Cerebellar nuclear complex (tissue), 1 donor: Measurements from ENCODE around the gene UBAP1L.
"Not testable (repeated sequence)": the region's sequence is repeated elsewhere in the genome, so short reads cannot be mapped to it uniquely, and the experiment has no call there.

Source experiments
- DNase-seq, 2 experiments: peaks; one replicate each; lab custom pipeline; 2025; lab: John Stamatoyannopoulos, UW

Gene UBAP1L

GRCh38 chr15:65083262-65083701, 31.7 kb downstream of the UBAP1L start:
- no peak for DNase-seq

- DNase-seq = no peak
Observed at GRCh38 chr15:65082303-65082953, 32.6 kb downstream of the UBAP1L start.

DNA sequence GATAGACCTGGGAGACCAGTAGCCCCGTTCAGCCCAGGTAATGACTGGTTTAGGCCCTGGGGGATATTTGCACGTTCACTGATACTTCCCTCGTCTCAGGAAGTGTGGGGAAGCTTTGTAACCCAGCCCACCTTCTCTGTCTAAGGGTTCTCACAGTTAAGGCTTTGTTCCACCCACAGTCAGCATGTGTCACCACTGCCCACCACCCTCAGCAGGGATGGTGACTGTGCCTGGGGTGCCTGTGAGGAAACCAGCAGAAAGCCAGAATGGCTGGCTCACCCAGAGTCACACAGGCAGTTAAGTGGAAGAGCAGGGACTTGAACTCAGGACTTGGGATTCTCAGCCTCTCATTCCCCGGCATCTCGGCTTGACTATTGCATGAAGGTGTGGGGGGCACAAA, 33.2 kb downstream of the UBAP1L start:
- no peak for DNase-seq

GRCh38 chr15:65081270-65081669, 33.7 kb downstream of the UBAP1L start:
- DNase-seq = no peak

GRCh38 chr15:65079580-65079979, 35.4 kb downstream of the UBAP1L start:
- no peak for DNase-seq

DNA sequence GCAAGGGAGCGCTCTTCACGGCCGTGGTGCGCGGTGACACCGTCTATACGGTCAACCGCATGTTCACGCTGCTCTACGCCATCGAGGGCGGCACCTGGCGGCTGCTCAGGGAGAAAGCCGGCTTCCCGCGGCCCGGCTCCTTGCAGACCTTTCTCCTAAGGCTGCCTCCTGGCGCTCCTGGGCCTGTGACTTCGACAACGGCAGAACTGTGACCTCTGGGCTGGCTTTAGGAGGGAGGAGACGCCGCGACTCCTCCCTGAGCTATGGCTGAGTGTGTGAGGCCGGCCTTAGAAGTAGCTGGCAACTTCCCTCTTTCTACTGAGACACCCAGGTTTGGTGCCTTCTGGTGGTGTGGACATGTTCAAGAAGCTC, 37.0 kb downstream of the UBAP1L start:
- DNase-seq = no peak

DNA sequence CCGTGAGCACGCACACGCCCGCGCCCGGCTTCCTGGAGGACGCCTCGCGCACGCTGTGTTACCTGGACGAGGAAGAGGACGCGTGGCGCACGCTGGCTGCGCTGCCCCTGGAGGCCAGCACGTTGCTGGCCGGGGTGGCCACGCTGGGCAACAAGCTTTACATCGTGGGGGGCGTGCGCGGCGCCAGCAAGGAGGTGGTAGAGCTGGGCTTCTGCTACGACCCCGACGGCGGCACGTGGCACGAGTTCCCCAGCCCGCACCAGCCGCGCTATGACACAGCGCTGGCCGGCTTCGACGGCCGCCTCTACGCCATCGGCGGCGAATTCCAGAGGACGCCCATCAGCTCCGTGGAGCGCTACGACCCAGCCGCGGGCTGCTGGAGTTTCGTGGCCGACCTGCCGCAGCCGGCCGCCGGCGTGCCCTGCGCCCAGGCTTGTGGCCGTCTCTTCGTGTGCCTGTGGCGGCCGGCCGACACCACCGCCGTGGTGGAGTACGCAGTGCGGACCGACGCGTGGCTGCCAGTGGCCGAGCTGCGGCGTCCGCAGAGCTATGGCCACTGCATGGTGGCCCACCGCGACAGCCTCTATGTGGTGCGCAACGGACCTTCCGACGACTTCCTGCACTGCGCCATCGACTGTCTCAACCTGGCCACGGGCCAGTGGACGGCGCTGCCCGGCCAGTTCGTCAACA, 37.6 kb downstream of the UBAP1L start:
- no peak for DNase-seq

- no peak for DNase-seq
Observed at GRCh38 chr15:65076486-65077290, 38.3 kb downstream of the UBAP1L start, which contains the start of gene KBTBD13. KBTBD13 (plus strand) TSS chr15:65076746; CDS start chr15:65076816, 70 bp downstream.

DNA sequence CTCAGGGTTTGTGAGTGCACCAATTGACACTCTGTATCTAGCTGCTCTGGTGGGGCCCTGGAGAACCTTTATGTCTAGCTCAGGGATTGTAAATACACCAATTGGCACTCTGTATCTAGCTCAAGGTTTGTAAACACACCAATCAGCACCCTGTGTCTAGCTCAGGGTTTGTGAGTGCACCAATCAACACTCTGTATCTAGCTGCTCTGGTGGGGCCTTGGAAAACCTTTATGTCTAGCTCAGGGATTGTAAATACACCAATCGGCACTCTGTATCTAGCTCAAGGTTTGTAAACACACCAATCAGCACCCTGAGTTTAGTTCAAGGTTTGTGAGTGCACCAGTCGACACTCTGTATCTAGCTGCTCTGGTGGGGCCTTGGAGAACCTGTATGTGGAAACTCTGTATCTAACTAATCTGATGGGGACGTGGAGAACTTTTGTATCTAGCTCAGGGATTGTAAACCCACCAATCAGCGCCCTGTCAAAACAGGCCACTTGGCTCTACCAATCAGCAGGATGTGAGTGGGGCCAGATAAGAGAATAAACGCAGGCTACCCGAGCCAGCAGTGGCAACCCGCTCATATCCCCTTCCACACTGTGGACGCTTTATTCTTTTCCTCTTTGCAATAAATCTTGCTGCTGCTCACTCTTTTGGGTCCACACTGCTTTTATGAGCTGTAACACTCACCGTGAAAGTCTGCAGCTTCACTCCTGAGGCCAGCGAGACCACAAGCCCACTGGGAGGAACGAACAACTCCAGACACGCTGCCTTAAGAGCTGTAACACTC, 39.2 kb downstream of the UBAP1L start:
- not testable (repeated sequence) for DNase-seq

- DNase-seq = not testable (repeated sequence)
Observed at GRCh38 chr15:65074946-65075345, 40.1 kb downstream of the UBAP1L start.

- no peak for DNase-seq
Observed at GRCh38 chr15:65072617-65073016, 42.4 kb downstream of the UBAP1L start.

- no peak for DNase-seq
Observed at GRCh38 chr15:65072027-65072426, 43.0 kb downstream of the UBAP1L start.

DNA sequence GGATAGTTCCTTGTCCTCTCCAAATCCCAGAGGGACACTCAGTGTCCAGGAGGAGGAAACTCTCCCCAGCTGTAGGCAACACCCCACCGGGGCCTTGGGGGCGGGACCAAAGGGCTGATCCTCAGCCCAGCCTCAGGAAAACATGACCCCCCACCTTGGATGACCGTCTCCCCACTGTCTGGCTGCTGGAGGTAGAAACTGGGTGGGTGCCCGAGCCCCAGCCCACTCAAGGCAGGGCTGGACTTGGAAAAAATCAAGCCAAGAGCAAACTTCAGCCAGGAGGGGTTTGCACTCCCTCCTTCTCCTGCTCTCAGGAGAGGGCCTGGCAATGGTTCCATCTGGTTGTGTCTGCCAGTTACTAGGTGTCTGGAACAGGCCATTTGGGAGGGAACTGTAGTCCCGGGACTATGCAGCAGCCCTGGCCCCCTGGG, 43.6 kb downstream of the UBAP1L start:
- no peak for DNase-seq

GRCh38 chr15:65069779-65070546, 45.0 kb downstream of the UBAP1L start:
- no peak for DNase-seq

- DNase-seq = no peak
Observed at GRCh38 chr15:65069179-65069578, 45.8 kb downstream of the UBAP1L start.

- DNase-seq = no peak
Observed at GRCh38 chr15:65068403-65068788, 46.6 kb downstream of the UBAP1L start.

DNA sequence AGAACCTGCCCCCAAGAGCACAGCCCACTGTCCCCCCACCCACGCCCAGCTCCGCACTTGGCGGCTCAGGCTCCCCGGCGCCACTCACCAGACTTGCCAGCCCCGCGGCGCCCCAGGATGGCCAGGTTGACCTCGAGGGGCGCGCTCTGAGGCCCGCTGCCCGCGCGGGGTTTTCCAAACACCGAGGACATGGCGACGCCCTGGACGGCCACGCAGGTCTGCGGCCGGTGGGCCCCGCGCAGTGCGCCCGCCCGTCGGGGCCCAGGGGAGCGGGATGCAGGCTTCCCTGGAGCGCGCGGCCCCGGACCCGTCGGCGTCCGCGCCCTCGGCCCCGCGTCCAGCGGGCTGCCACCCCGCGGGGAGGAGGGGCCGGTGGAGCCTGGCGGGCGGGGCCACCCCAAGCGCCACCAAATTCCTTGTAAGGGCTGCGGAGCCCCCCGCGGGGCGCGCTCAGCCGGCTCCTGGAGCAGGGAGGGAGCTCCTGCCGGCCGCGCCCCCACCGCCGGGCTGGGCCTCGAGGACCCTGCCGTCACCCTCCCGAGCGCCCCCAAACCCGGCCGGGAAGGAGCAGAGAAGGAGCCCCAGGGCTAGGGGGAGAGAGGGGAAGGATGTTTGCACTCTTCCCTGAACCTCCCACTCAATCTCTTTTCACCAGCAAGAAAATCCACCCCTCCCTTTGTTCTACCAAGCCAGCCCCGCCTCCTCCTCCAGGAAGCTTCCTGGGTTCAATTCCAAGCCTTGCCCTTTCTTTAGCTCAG, 47.2 kb downstream of the UBAP1L start, which contains the start of gene RASL12:
Gene RASL12, minus strand, starts transcription at position 347 of the 758 bp plus-strand sequence. Its CDS starts 156 bp downstream, at position 191.
- DNase-seq = no peak

DNA sequence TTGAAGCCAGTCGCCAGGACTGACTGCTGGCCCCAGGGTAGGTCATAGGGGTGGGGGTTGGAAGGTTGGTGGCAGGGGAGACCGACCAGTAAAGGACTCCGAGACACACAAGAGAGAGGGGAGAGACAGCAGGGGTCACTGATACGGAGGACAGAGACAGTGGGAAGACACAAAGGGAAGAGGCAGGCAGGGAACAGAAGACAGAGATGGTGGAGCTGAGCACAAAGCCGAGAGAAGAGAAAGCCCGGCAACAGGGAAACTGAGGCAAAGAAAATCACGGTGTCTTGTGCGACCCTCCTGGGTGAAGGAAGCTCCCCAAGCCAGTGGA, 47.7 kb downstream of the UBAP1L start:
- DNase-seq = no peak

GRCh38 chr15:65066635-65067316, 48.2 kb downstream of the UBAP1L start:
- no peak for DNase-seq
